ENCODE measurements around the gene ICA1. TPM values are rescaled to one million over a fixed set of nuclear protein-coding genes. Genes with fewer than 3 reads are reported as not detected.
"Not testable (repeated sequence)": the region's sequence is repeated elsewhere in the genome, so short reads cannot be mapped to it uniquely, and the experiment has no call there.

ICA1 gene
- total RNA-seq, 1 donor: 2.2 TPM

GRCh38 chr7:8251195-8251594 is 10.8 kb downstream of the ICA1 start:
- no peak for DNase-seq (ENCODE audit: insufficient read length, low spot score, missing footprints)
- no peak for TF ChIP-seq CTCF (IDR thresholded peaks at IDR 0.05; ENCODE audit: extremely low read depth, low read depth, low read length)
- no peak overlapping the region for H3K4me3 ChIP-seq (ENCODE audit: insufficient read depth, low read length)
- H3K9me3 ChIP-seq (ENCODE audit: low read depth, low read length): no peaks in the 10 kb centered on the region
- no peak overlapping the region for H3K4me2 ChIP-seq (ENCODE audit: insufficient read depth, low read length)
- H2AFZ ChIP-seq (ENCODE audit: low read length): no peak overlapping the region
- H3K4me1 ChIP-seq (ENCODE audit: insufficient read depth, low read length): no peaks in the 10 kb centered on the region
- H3K27me3 ChIP-seq (ENCODE audit: insufficient read depth, low read length): no peaks in the 10 kb centered on the region
- no peaks in the 10 kb centered on the region for H3K79me2 ChIP-seq (ENCODE audit: insufficient read depth, low read length)
- no peaks in the 10 kb centered on the region for H3K36me3 ChIP-seq (ENCODE audit: insufficient read depth, low read length)
- no peak overlapping the region for H3K27ac ChIP-seq (ENCODE audit: low read depth, low read length)
- H4K20me1 ChIP-seq (ENCODE audit: insufficient read depth, low read length): no peaks in the 10 kb centered on the region

- Histone ChIP-seq H3K9me3 (ENCODE audit: low read depth, low read length) (no peaks in the 10 kb centered on the region), H3K4me3 (ENCODE audit: insufficient read depth, low read length) (no peak overlapping the region), H3K27ac (ENCODE audit: low read depth, low read length) (no peak overlapping the region), H2AFZ (ENCODE audit: low read length) (no peak overlapping the region), H3K36me3 (ENCODE audit: insufficient read depth, low read length) (no peaks in the 10 kb centered on the region), H3K79me2 (ENCODE audit: insufficient read depth, low read length) (no peaks in the 10 kb centered on the region), H4K20me1 (ENCODE audit: insufficient read depth, low read length) (no peaks in the 10 kb centered on the region), H3K4me2 (ENCODE audit: insufficient read depth, low read length) (no peak overlapping the region), H3K4me1 (ENCODE audit: insufficient read depth, low read length) (no peaks in the 10 kb centered on the region), H3K27me3 (ENCODE audit: insufficient read depth, low read length) (no peaks in the 10 kb centered on the region)
- no peak for DNase-seq (ENCODE audit: insufficient read length, low spot score, missing footprints)
- no peak for TF ChIP-seq CTCF (IDR thresholded peaks at IDR 0.05; ENCODE audit: extremely low read depth, low read depth, low read length)
Measured at GRCh38 chr7:8250547-8250946, 11.4 kb downstream of the ICA1 start.

- H3K27me3 ChIP-seq (ENCODE audit: insufficient read depth, low read length): no peaks in the 10 kb centered on the region
- H3K9me3 ChIP-seq (ENCODE audit: low read depth, low read length): no peaks in the 10 kb centered on the region
- H3K79me2 ChIP-seq (ENCODE audit: insufficient read depth, low read length): no peaks in the 10 kb centered on the region
- DNase-seq (ENCODE audit: insufficient read length, low spot score, missing footprints): no peak
- no peak overlapping the region for H2AFZ ChIP-seq (ENCODE audit: low read length)
- no peaks in the 10 kb centered on the region for H4K20me1 ChIP-seq (ENCODE audit: insufficient read depth, low read length)
- H3K27ac ChIP-seq (ENCODE audit: low read depth, low read length): no peak overlapping the region
- TF ChIP-seq CTCF (IDR thresholded peaks at IDR 0.05; ENCODE audit: extremely low read depth, low read depth, low read length): no peak
- H3K4me2 ChIP-seq (ENCODE audit: insufficient read depth, low read length): no peak overlapping the region
- no peaks in the 10 kb centered on the region for H3K36me3 ChIP-seq (ENCODE audit: insufficient read depth, low read length)
- no peak overlapping the region for H3K4me3 ChIP-seq (ENCODE audit: insufficient read depth, low read length)
- no peaks in the 10 kb centered on the region for H3K4me1 ChIP-seq (ENCODE audit: insufficient read depth, low read length)
Measured at GRCh38 chr7:8249121-8249520, 12.8 kb downstream of the ICA1 start.

GRCh38 chr7:8246020-8246419 is 15.9 kb downstream of the ICA1 start:
- Histone ChIP-seq H3K4me2 (ENCODE audit: insufficient read depth, low read length) (no peak overlapping the region), H3K9me3 (ENCODE audit: low read depth, low read length) (no peaks in the 10 kb centered on the region), H3K36me3 (ENCODE audit: insufficient read depth, low read length) (no peaks in the 10 kb centered on the region), H3K27ac (ENCODE audit: low read depth, low read length) (no peak overlapping the region), H3K27me3 (ENCODE audit: insufficient read depth, low read length) (no peaks in the 10 kb centered on the region), H3K4me1 (ENCODE audit: insufficient read depth, low read length) (no peaks in the 10 kb centered on the region), H3K79me2 (ENCODE audit: insufficient read depth, low read length) (no peaks in the 10 kb centered on the region), H2AFZ (ENCODE audit: low read length) (no peak overlapping the region), H3K4me3 (ENCODE audit: insufficient read depth, low read length) (no peak overlapping the region), H4K20me1 (ENCODE audit: insufficient read depth, low read length) (no peaks in the 10 kb centered on the region)
- no peak for DNase-seq (ENCODE audit: insufficient read length, low spot score, missing footprints)
- no peak for TF ChIP-seq CTCF (IDR thresholded peaks at IDR 0.05; ENCODE audit: extremely low read depth, low read depth, low read length)

GRCh38 chr7:8245032-8245431 is 16.9 kb downstream of the ICA1 start:
- H3K27ac ChIP-seq (ENCODE audit: low read depth, low read length); H3K27me3 ChIP-seq (ENCODE audit: insufficient read depth, low read length); H3K36me3 ChIP-seq (ENCODE audit: insufficient read depth, low read length); DNase-seq (ENCODE audit: insufficient read length, low spot score, missing footprints); H3K4me1 ChIP-seq (ENCODE audit: insufficient read depth, low read length); H3K4me2 ChIP-seq (ENCODE audit: insufficient read depth, low read length); H2AFZ ChIP-seq (ENCODE audit: low read length); H3K79me2 ChIP-seq (ENCODE audit: insufficient read depth, low read length); H4K20me1 ChIP-seq (ENCODE audit: insufficient read depth, low read length); H3K9me3 ChIP-seq (ENCODE audit: low read depth, low read length); H3K4me3 ChIP-seq (ENCODE audit: insufficient read depth, low read length): not testable (repeated sequence)

- H2AFZ ChIP-seq (ENCODE audit: low read length); H4K20me1 ChIP-seq (ENCODE audit: insufficient read depth, low read length); H3K9me3 ChIP-seq (ENCODE audit: low read depth, low read length); H3K4me2 ChIP-seq (ENCODE audit: insufficient read depth, low read length); H3K4me1 ChIP-seq (ENCODE audit: insufficient read depth, low read length); H3K27ac ChIP-seq (ENCODE audit: low read depth, low read length); DNase-seq (ENCODE audit: insufficient read length, low spot score, missing footprints); H3K4me3 ChIP-seq (ENCODE audit: insufficient read depth, low read length); H3K36me3 ChIP-seq (ENCODE audit: insufficient read depth, low read length); H3K27me3 ChIP-seq (ENCODE audit: insufficient read depth, low read length); H3K79me2 ChIP-seq (ENCODE audit: insufficient read depth, low read length): not testable (repeated sequence)
Measured at GRCh38 chr7:8243059-8243458, 18.9 kb downstream of the ICA1 start.
